Esophagus muscularis mucosa (tissue), 4 donors: ENCODE measurements around the gene KLF16. TPM values are rescaled to one million over a fixed set of nuclear protein-coding genes. Genes with fewer than 3 reads are reported as not detected.

Source experiments
- DNase-seq: peaks from one replicate; pipeline ENCODE4 v3.0.0-alpha.2; 2017; ENCODE audit errors: extremely low spot score
- H3K27ac ChIP-seq, 4 donors: fragments of 200-600 bp; sonication (generic); replicated peaks in 1 of 4; 1 replicate in 3 of 4; 2 replicates in 1 of 4; pipeline ENCODE4 v1.5.1; 2016 to 2019; ENCODE audit warnings: mild to moderate bottlenecking in 1 of 4
- H3K27me3 ChIP-seq, 4 donors: fragments of 200-600 bp; sonication (generic); one replicate each; pipeline versions ENCODE4 v1.5.1 to v1.6.0; 2016 to 2019
- H3K36me3 ChIP-seq, 4 donors: fragments of 200-600 bp; sonication (generic); one replicate each; pipeline ENCODE4 v1.5.1; 2016 to 2019
- H3K4me1 ChIP-seq, 4 donors: fragments of 200-600 bp; sonication (generic); one replicate each; pipeline ENCODE4 v1.5.1; 2016 to 2019
- H3K4me3 ChIP-seq, 4 donors: fragments of 200-600 bp; sonication (generic); 1 replicate in 2 of 4; 2 replicates in 2 of 4; pipeline ENCODE4 v1.5.1; 2016 to 2019; ENCODE audit warnings: mild to moderate bottlenecking in 4 of 4, moderate library complexity in 1 of 4
- H3K9me3 ChIP-seq, 4 donors: fragments of 200-600 bp; sonication (generic); 1 replicate in 3 of 4; 2 replicates in 1 of 4; pipeline ENCODE4 v1.5.1; 2016 to 2019
- EP300 ChIP-seq: sonication (generic); formaldehyde crosslinking; IDR thresholded peaks from one replicate; pipeline ENCODE4 v1.6.1; 2017; ENCODE audit warnings: antibody characterized with exemption
- POLR2A ChIP-seq: fragments of 450-650 bp; IDR thresholded peaks from one replicate; pipeline ENCODE4 v1.6.1; 2017; ENCODE audit warnings: antibody characterized with exemption, moderate library complexity, mild to moderate bottlenecking, low read depth
- POLR2AphosphoS5 ChIP-seq, 2 donors: sonication (generic); formaldehyde crosslinking; IDR thresholded peaks; one replicate each; pipeline ENCODE4 v1.6.1; 2017; ENCODE audit warnings: antibody characterized with exemption in 2 of 2
- WGBS: methylation state at CpG from one replicate; pipeline ENCODE4 v1.1.5; 2018; 5-methylcytosine and 5-hydroxymethylcytosine counted together
- intact Hi-C: fragments of 100-400 bp; cut with DNase I; formaldehyde crosslinking; loops from one replicate; pipeline ENCODE4 v1.15.1; 2023
- total RNA-seq, 4 donors: library from RNA; depleted of rRNA; stranded (reverse); fragments of >200 nt; gene quantifications; one replicate each; pipeline versions ENCODE4 v1.1.0 to v1.2.1, GENCODE V29; 2016
- TF ChIP-seq, protein P1 (sequence below), 3 experiments: fragments of 200-600 bp in 2 of 3; fragments of 450-650 bp in 1 of 3; sonication (generic) in 2 of 3; IDR thresholded peaks; one replicate each; pipeline ENCODE4 v1.5.1; 2017 to 2019; ENCODE audit warnings: antibody characterized with exemption in 3 of 3, mild to moderate bottlenecking in 2 of 3, moderate library complexity in 1 of 3

Gene KLF16
- total RNA-seq, 4 donors from 2014 or later: 2.5 to 10.8 (median 8.5) TPM

- peaks cover 59 to 100% (median 96%) of the 10 kb centered on the region in 4 donors for H3K36me3 ChIP-seq
- DNase-seq: no peak
- H3K4me1 ChIP-seq: peaks cover 8 to 21% (median 16%) of the 10 kb centered on the region in 4 donors
- intact Hi-C loops: loop anchor here (2.0 to 10.0 kb wide), 2 partner anchors 35 to 149 kb away; no protein-coding TSS in a partner anchor
- no peak overlapping the region for H3K4me3 ChIP-seq
- TF ChIP-seq, protein P1, sequence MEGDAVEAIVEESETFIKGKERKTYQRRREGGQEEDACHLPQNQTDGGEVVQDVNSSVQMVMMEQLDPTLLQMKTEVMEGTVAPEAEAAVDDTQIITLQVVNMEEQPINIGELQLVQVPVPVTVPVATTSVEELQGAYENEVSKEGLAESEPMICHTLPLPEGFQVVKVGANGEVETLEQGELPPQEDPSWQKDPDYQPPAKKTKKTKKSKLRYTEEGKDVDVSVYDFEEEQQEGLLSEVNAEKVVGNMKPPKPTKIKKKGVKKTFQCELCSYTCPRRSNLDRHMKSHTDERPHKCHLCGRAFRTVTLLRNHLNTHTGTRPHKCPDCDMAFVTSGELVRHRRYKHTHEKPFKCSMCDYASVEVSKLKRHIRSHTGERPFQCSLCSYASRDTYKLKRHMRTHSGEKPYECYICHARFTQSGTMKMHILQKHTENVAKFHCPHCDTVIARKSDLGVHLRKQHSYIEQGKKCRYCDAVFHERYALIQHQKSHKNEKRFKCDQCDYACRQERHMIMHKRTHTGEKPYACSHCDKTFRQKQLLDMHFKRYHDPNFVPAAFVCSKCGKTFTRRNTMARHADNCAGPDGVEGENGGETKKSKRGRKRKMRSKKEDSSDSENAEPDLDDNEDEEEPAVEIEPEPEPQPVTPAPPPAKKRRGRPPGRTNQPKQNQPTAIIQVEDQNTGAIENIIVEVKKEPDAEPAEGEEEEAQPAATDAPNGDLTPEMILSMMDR (IDR thresholded peaks at IDR 0.05): no peak
- TF ChIP-seq POLR2A (no peak), POLR2AphosphoS5 (IDR thresholded peaks at IDR 0.05) (no peak), EP300 (no peak)
- 92% methylated on average over 34 of the region's 36 CpGs for WGBS
- no peaks in the 10 kb centered on the region for H3K27me3 ChIP-seq
- no peaks in the 10 kb centered on the region for H3K9me3 ChIP-seq
- no peak overlapping the region for H3K27ac ChIP-seq
These were observed 39.7 kb downstream of the KLF16 start for GRCh38 chr19:1823539-1824251.

DNA sequence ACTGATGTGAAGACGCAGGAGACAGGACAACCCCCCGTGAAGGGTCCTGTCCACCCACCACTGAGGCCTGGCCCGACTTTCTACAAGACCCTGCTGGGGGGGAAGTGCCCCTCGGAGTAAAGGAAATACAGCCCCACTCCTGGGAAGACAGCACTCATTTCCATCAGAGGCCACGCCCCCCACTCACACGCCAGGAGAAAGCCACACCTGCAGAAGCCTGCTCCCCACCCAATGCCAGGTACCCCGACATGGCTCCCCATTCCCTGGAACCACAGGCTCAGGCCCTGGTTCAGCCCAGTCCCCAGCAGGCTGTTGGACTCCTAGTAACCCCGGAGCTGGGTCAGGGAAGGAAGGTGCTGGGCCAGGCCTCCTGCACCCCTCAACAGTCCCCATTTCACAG, 40.4 kb downstream of the KLF16 start:
- intact Hi-C loops: loop anchor here (10.0 kb wide), 1 partner anchor 148 kb away; no protein-coding TSS in a partner anchor
- Histone ChIP-seq H3K4me1 (peaks cover 8 to 21% (median 16%) of the 10 kb centered on the region in 4 donors), H3K27me3 (no peaks in the 10 kb centered on the region), H3K36me3 (peaks cover 64 to 100% (median 96%) of the 10 kb centered on the region in 4 donors), H3K9me3 (no peaks in the 10 kb centered on the region), H3K4me3 (no peak overlapping the region), H3K27ac (no peak overlapping the region)
- DNase-seq: no peak
- WGBS: 79% methylated on average over 6 of the region's 8 CpGs
- no peak for TF ChIP-seq EP300

GRCh38 chr19:1822210-1822609, 41.2 kb downstream of the KLF16 start:
- Histone ChIP-seq H3K9me3 (no peaks in the 10 kb centered on the region), H3K27ac (no peak overlapping the region), H3K27me3 (no peaks in the 10 kb centered on the region), H3K4me3 (no peak overlapping the region), H3K4me1 (peaks cover 8 to 17% (median 16%) of the 10 kb centered on the region in 4 donors), H3K36me3 (peaks cover 64 to 100% (median 96%) of the 10 kb centered on the region in 4 donors)
- DNase-seq: no peak
- TF ChIP-seq POLR2AphosphoS5 (IDR thresholded peaks at IDR 0.05): no peak
- no peak for TF ChIP-seq POLR2A
- TF ChIP-seq, protein P1 (IDR thresholded peaks at IDR 0.05): no peak
- TF ChIP-seq EP300: no peak
- intact Hi-C loops: loop anchor here (10.0 kb wide), 1 partner anchor 147 kb away; no protein-coding TSS in a partner anchor
- 91% methylated on average over 8 of the region's 19 CpGs for WGBS

GRCh38 chr19:1819341-1820255, 43.8 kb downstream of the KLF16 start:
- peaks cover 82 to 100% (median 99%) of the 10 kb centered on the region in 4 donors for H3K36me3 ChIP-seq
- TF ChIP-seq EP300 (no peak), POLR2A (no peak), POLR2AphosphoS5 (IDR thresholded peaks at IDR 0.05) (no peak)
- TF ChIP-seq, protein P1 (IDR thresholded peaks at IDR 0.05): no peak
- 88% methylated on average over 21 of the region's 43 CpGs for WGBS

More at GRCh38 chr19:1819341-1820255, 43.8 kb downstream of the KLF16 start:
- no peak for DNase-seq
- Histone ChIP-seq H3K27ac (no peak overlapping the region), H3K27me3 (no peaks in the 10 kb centered on the region), H3K9me3 (no peaks in the 10 kb centered on the region), H3K4me3 (no peak overlapping the region), H3K4me1 (no peaks in the 10 kb centered on the region)
- intact Hi-C loops: loop anchor here (10.0 kb wide), 1 partner anchor 145 kb away; no protein-coding TSS in a partner anchor
